Ascending aorta (tissue), 2 donors: ENCODE results near the gene ZNF692. TPM values are rescaled to one million over a fixed set of nuclear protein-coding genes. Genes with fewer than 3 reads are reported as not detected.

ENCODE experiments used
- DNase-seq, 2 donors: peaks; one replicate each; pipeline ENCODE4 v3.0.0-alpha.2; 2019; ENCODE audit warnings: low spot score in 2 of 2
- H3K27ac ChIP-seq, 2 donors: fragments of 200-600 bp; sonication (generic); one replicate each; pipeline ENCODE4 v1.5.1; 2016 to 2017; ENCODE audit warnings: mild to moderate bottlenecking in 1 of 2
- H3K27me3 ChIP-seq: fragments of 200-600 bp; sonication (generic); one replicate; pipeline ENCODE4 v1.5.1; 2017
- H3K36me3 ChIP-seq, 2 donors: fragments of 200-600 bp; sonication (generic); one replicate each; pipeline ENCODE4 v1.5.1; 2016
- H3K4me1 ChIP-seq, 2 donors: fragments of 200-600 bp; sonication (generic); one replicate each; pipeline ENCODE4 v1.5.1; 2016 to 2017; ENCODE audit warnings: mild to moderate bottlenecking in 1 of 2
- H3K4me3 ChIP-seq, 2 donors: fragments of 200-600 bp; sonication (generic); one replicate each; pipeline ENCODE4 v1.5.1; 2016 to 2017; ENCODE audit warnings: mild to moderate bottlenecking in 1 of 2
- H3K9me3 ChIP-seq, 2 donors: fragments of 200-600 bp; sonication (generic); one replicate each; pipeline ENCODE4 v1.5.1; 2016
- intact Hi-C: fragments of 100-400 bp; cut with DNase I; formaldehyde crosslinking; loops from one replicate; pipeline ENCODE4 v1.15.1; 2023
- total RNA-seq: library from RNA; depleted of rRNA; stranded (reverse); fragments of >200 nt; gene quantifications from one replicate; pipeline ENCODE4 v1.1.0, GENCODE V29; 2016
- TF ChIP-seq, protein P1 (sequence below), 3 experiments: fragments of 200-600 bp in 2 of 3; fragments of 450-650 bp in 1 of 3; sonication (generic) in 2 of 3; IDR thresholded peaks; one replicate each; pipeline ENCODE4 v1.5.1; 2016 to 2019; ENCODE audit warnings: antibody characterized with exemption in 3 of 3, mild to moderate bottlenecking in 1 of 3, moderate library complexity in 1 of 3

The ZNF692 gene
- total RNA-seq, 1 donor from 2014 or later, result 13.8 TPM

DNA sequence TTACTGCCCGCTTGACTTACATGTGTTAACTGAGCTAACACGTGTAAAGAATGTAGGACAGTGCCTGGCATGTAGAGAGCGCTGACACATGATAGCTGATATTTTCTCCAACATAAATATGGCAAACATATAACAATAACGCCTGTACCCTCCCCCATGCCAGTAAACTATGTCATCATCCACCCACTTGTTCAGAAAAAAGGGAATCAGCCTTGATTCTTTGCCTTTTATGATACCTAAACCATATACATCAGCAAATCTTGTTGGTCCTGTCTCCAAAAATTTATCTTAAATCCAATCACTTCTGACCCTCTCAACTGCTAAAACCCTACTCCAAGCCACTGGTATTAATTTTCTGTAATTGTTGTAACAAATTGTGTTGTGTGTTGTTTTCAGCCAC lies 1.1 kb upstream of the ZNF692 start:
- Histone ChIP-seq H3K4me3 (no peak overlapping the region), H3K9me3 (no peaks in the 10 kb centered on the region), H3K27me3 (no peaks in the 10 kb centered on the region), H3K4me1 (peaks cover 11 to 25% of the 10 kb centered on the region in 2 donors), H3K27ac (peak overlapping the region in 1 of 2 donors; percentile 83), H3K36me3 (peaks cover 0 to 5% of the 10 kb centered on the region in 2 donors)
- no peak for DNase-seq
- intact Hi-C loops, result no loop called here
- TF ChIP-seq, protein P1, sequence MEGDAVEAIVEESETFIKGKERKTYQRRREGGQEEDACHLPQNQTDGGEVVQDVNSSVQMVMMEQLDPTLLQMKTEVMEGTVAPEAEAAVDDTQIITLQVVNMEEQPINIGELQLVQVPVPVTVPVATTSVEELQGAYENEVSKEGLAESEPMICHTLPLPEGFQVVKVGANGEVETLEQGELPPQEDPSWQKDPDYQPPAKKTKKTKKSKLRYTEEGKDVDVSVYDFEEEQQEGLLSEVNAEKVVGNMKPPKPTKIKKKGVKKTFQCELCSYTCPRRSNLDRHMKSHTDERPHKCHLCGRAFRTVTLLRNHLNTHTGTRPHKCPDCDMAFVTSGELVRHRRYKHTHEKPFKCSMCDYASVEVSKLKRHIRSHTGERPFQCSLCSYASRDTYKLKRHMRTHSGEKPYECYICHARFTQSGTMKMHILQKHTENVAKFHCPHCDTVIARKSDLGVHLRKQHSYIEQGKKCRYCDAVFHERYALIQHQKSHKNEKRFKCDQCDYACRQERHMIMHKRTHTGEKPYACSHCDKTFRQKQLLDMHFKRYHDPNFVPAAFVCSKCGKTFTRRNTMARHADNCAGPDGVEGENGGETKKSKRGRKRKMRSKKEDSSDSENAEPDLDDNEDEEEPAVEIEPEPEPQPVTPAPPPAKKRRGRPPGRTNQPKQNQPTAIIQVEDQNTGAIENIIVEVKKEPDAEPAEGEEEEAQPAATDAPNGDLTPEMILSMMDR (IDR thresholded peaks at IDR 0.05), result no peak

DNA sequence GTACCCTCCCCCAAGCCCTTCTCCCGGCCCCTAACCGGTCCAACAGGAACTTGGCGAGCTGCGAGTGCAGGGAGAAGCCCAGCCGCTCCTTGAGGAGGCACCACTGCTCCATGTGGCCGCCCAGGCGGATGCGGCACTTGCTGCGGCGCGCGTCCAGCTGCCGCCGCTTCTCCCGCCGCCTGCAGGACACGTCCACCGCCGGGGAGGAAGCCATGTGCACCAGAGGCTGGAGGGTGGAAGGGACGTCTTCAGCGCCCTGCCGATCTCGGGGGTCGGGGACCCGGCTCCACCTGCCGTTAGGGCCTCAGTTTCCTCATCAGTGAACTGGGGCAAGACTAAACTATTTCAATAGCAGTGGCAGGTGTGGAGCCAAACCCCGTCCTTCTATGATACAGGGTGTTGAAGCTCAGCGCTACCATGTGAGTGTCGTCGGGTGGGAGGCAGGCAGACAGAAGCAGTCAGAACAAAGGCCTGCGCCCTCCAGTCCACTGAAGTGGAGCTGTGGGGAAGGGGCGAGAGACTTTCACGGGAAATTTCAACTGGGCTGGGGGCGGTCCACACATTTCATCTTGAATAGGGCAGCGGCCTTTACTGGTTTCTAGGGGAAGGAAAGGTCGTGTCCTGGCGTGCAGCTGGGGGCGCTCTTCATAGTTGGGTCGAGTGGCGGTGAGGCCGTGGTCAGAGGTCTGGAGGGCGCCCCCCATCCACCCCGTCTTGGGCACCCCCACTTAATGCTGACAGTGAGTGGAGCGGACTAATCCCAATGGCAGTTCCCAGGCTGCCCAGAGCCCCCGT lies 592 bp downstream of the ZNF692 start:
- Histone ChIP-seq H3K4me1 (peaks cover 6 to 21% of the 10 kb centered on the region in 2 donors), H3K4me3 (peak overlapping the region; percentile 69), H3K9me3 (no peaks in the 10 kb centered on the region), H3K27me3 (no peaks in the 10 kb centered on the region), H3K27ac (peak overlapping the region; percentile 83 to 90), H3K36me3 (peaks cover 0 to 5% of the 10 kb centered on the region in 2 donors)
- peak in 1 of 2 donors; percentile 86 for DNase-seq
- TF ChIP-seq, protein P1 (IDR thresholded peaks at IDR 0.05), result peak; percentile 13 to 32 (median 32)
- intact Hi-C loops, result loop anchor here (1.0 to 2.0 kb wide), 2 partner anchors 20 to 31 kb away; partner anchors contain the start of gene ZNF672

DNA sequence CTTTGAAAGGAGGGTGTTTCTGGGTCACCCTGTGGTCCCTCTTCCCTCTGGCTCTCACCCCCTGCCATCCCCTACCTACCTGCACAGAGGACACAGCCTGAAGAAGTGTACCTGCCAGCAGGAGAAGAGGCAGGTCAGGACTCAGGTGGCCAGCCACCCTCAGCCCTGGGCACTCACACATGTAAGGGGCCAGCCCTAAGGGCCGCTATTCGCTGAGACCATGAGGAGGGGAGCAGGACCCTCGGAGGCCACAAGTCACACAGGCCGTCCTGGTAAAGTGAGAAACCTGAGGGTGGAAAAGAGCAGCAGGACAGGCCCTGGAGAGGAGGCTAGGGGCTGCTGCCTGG lies 1.2 kb downstream of the ZNF692 start:
- no peak for DNase-seq
- no peaks in the 10 kb centered on the region for H3K27me3 ChIP-seq
- intact Hi-C loops, result loop anchor here (1.0 to 2.0 kb wide), 2 partner anchors 19 to 31 kb away; partner anchors contain the start of gene ZNF672
- no peaks in the 10 kb centered on the region for H3K9me3 ChIP-seq
- H3K27ac ChIP-seq, result peak overlapping the region; percentile 83 to 90
- H3K4me1 ChIP-seq, result peaks cover 6 to 18% of the 10 kb centered on the region in 2 donors
- peaks cover 0 to 5% of the 10 kb centered on the region in 2 donors for H3K36me3 ChIP-seq
- TF ChIP-seq, protein P1 (IDR thresholded peaks at IDR 0.05), result no peak
- H3K4me3 ChIP-seq, result peak overlapping the region; percentile 69

DNA sequence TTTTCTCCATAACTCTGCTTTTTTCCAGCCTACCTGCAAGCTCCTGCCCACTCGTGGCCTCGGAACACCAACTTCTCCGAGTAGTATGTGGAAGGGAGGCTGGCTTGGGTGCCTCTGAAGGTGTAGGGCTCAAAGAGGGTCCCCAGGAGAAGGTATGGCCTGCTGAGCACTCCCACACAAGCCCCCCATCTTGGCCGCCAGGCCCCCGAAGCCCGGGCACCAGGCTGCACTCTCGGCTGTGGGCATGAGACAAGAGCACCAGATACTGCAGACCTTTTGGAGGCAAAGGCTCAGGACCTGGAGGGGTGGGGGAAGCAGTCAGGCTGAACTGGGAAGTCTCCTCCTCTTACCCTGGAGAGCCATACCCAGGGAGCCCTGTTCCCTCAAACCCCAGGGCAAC lies 1.7 kb downstream of the ZNF692 start:
- intact Hi-C loops, result no loop called here
- H3K9me3 ChIP-seq, result no peaks in the 10 kb centered on the region
- H3K36me3 ChIP-seq, result peaks cover 0 to 5% of the 10 kb centered on the region in 2 donors
- H3K27ac ChIP-seq, result no peak overlapping the region
- no peaks in the 10 kb centered on the region for H3K27me3 ChIP-seq
- peak overlapping the region in 1 of 2 donors; percentile 69 for H3K4me3 ChIP-seq
- H3K4me1 ChIP-seq, result peaks cover 6 to 16% of the 10 kb centered on the region in 2 donors
- no peak for DNase-seq
- TF ChIP-seq, protein P1 (IDR thresholded peaks at IDR 0.05), result no peak

DNA sequence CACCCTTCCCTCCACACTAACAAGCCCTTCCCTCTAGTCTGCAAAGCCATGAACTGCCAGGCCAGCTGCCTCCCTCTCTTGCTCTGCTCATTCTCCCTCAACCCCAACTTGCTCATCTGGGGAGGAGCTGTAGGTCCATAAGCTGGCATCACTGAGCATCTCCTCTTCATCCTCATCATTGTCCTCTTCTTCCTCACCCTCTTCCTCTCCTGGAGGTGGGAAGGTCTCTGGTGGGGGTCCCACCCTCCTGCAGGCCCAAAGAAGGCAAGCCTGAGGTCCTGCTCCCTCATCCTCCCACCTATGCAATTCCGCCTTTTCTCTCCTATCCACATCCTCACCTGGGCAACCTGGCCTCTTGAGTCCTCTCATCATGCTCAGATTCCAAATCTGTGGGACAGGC lies 2.7 kb downstream of the ZNF692 start:
- Histone ChIP-seq H3K4me1 (peaks cover 6 to 16% of the 10 kb centered on the region in 2 donors), H3K36me3 (peaks cover 0 to 5% of the 10 kb centered on the region in 2 donors), H3K27me3 (no peaks in the 10 kb centered on the region), H3K4me3 (no peak overlapping the region), H3K9me3 (no peaks in the 10 kb centered on the region), H3K27ac (no peak overlapping the region)
- intact Hi-C loops, result no loop called here
- DNase-seq, result no peak
- TF ChIP-seq, protein P1 (IDR thresholded peaks at IDR 0.05), result no peak
